Sigmoid colon (tissue), 7 donors: Measurements from ENCODE around the gene UBE2D3. TPM values are rescaled to one million over a fixed set of nuclear protein-coding genes. Genes with fewer than 3 reads are reported as not detected.
"Not testable (repeated sequence)": the region's sequence is repeated elsewhere in the genome, so short reads cannot be mapped to it uniquely, and the experiment has no call there.

Source experiments
- DNase-seq: peaks from one replicate; pipeline ENCODE4 v3.0.0-alpha.2; 2019
- H3K27ac ChIP-seq, 4 donors: fragments of 200-600 bp; sonication (generic); one replicate each; pipeline ENCODE4 v1.5.1; 2016 to 2019; ENCODE audit warnings: mild to moderate bottlenecking in 1 of 4
- H3K27me3 ChIP-seq, 3 donors: fragments of 200-600 bp; sonication (generic); one replicate each; pipeline ENCODE4 v1.5.1; 2019; ENCODE audit warnings: mild to moderate bottlenecking in 1 of 3
- H3K36me3 ChIP-seq, 4 donors: fragments of 200-600 bp; sonication (generic); one replicate each; pipeline ENCODE4 v1.5.1; 2016 to 2019
- H3K4me1 ChIP-seq, 4 donors: fragments of 200-600 bp; sonication (generic); one replicate each; pipeline ENCODE4 v1.5.1; 2017 to 2019
- H3K4me3 ChIP-seq, 4 donors: fragments of 200-600 bp; sonication (generic); one replicate each; pipeline ENCODE4 v1.5.1; 2017 to 2019; ENCODE audit warnings: mild to moderate bottlenecking in 2 of 4, moderate library complexity in 1 of 4
- H3K9me3 ChIP-seq, 4 donors: fragments of 200-600 bp in 3 of 4; sonication (generic) in 3 of 4; one replicate each; pipeline versions ENCODE4 v1.5.1 to v1.6.1; 2013 to 2019
- CTCF ChIP-seq, 4 experiments: fragments of 450-650 bp in 3 of 4; fragments of 200-600 bp in 1 of 4; IDR thresholded peaks; one replicate each; pipeline ENCODE4 v1.5.1; 2016 to 2019; ENCODE audit warnings: antibody characterized with exemption in 4 of 4, mild to moderate bottlenecking in 3 of 4, moderate library complexity in 2 of 4
- EP300 ChIP-seq, 4 donors: sonication (generic); formaldehyde crosslinking; IDR thresholded peaks; one replicate each; pipeline ENCODE4 v1.6.1; 2017; ENCODE audit warnings: antibody characterized with exemption in 4 of 4
- POLR2A ChIP-seq, 2 donors: fragments of 450-650 bp; IDR thresholded peaks; one replicate each; pipeline ENCODE4 v1.6.1; 2016; ENCODE audit warnings: antibody characterized with exemption in 2 of 2, mild to moderate bottlenecking in 2 of 2, moderate library complexity in 2 of 2
- POLR2AphosphoS5 ChIP-seq, 4 donors: sonication (generic); formaldehyde crosslinking; IDR thresholded peaks; one replicate each; pipeline ENCODE4 v1.6.1; 2017; ENCODE audit warnings: antibody characterized with exemption in 4 of 4
- WGBS, 2 donors: extraction: QIAGEN DNeasy Blood & Tissue Kit; methylation state at CpG; one replicate each; pipeline ENCODE4 v1.1.7; 2013; 5-methylcytosine and 5-hydroxymethylcytosine counted together
- intact Hi-C: fragments of 100-400 bp; cut with DNase I; formaldehyde crosslinking; loops from one replicate; pipeline ENCODE4 v1.15.1; 2023
- polyA plus RNA-seq, 3 donors: library from polyadenylated mRNA; stranded (reverse); fragments of 200-250 nt; gene quantifications; one replicate each; pipeline ENCODE4 v1.2.3, GENCODE V29; 2013
- total RNA-seq, 4 donors: library from RNA; depleted of rRNA; stranded (reverse); fragments of >200 nt; gene quantifications; one replicate each; pipeline ENCODE4 v1.1.0, GENCODE V29; 2016
- donor health status: healthy with polysubstance abuse.
- donor health status: Bipolar disorder and iron deficiency.
- donor health status: healthy.

Gene UBE2D3
- total and polyA plus RNA-seq, 7 donors: 206 to 404 (median 313) TPM

- H3K36me3 ChIP-seq: no peaks in the 10 kb centered on the region
- H3K27ac ChIP-seq: peak within 1 kb of the TSS; percentile 90 to 98 (median 94)
- peak; percentile 96 for DNase-seq
- peaks cover 0 to 24% (median 12%) of the 10 kb centered on the region in 4 donors for H3K4me1 ChIP-seq
- H3K9me3 ChIP-seq: no peaks in the 10 kb centered on the region
- H3K4me3 ChIP-seq: peak within 1 kb of the TSS; percentile 55 to 69 (median 67)
- no peaks in the 10 kb centered on the region for H3K27me3 ChIP-seq
- WGBS, 2 donors: 0% methylated on average over 71 of the region's 71 CpGs
- TF ChIP-seq CTCF (IDR thresholded peaks at IDR 0.05) (no peak), POLR2AphosphoS5 (IDR thresholded peaks at IDR 0.05) (peak; percentile 91 to 97 (median 94)), POLR2A (IDR thresholded peaks at IDR 0.05) (peak; percentile 80 to 88), EP300 (IDR thresholded peaks at IDR 0.05) (peak in 1 of 4 donors; percentile 41)
- intact Hi-C loops: loop anchor here (1.0 to 10.0 kb wide), 6 partner anchors 42 to 367 kb away; partner anchors contain the start of genes CENPE, MANBA, NFKB1 and SLC9B1
These were observed 41.6 kb upstream of the UBE2D3 start, which contains the start of gene CISD2 for GRCh38 chr4:102868781-102869568. Gene CISD2 (plus strand): TSS chr4:102868992. CDS start chr4:102869085, 93 bp downstream.

- Histone ChIP-seq H3K27me3 (no peaks in the 10 kb centered on the region), H3K9me3 (no peaks in the 10 kb centered on the region), H3K4me1 (peaks cover 0 to 24% (median 12%) of the 10 kb centered on the region in 4 donors), H3K36me3 (no peaks in the 10 kb centered on the region), H3K27ac (peak overlapping the region; percentile 90 to 98 (median 94)), H3K4me3 (peak overlapping the region; percentile 55 to 69 (median 67))
- peak; percentile 66 for DNase-seq
- TF ChIP-seq CTCF (IDR thresholded peaks at IDR 0.05) (no peak), POLR2AphosphoS5 (IDR thresholded peaks at IDR 0.05) (no peak), POLR2A (IDR thresholded peaks at IDR 0.05) (peak in 1 of 2 donors; percentile 40)
- intact Hi-C loops: loop anchor here (2.0 to 10.0 kb wide), 5 partner anchors 107 to 366 kb away; partner anchors contain the start of genes CENPE, MANBA, NFKB1 and SLC9B1
- 10 to 14% methylated on average over 23 of the region's 23 CpGs for WGBS, 2 donors
These were observed 40.9 kb upstream of the UBE2D3 start for GRCh38 chr4:102868153-102868780.

- H3K36me3 ChIP-seq: no peaks in the 10 kb centered on the region
- TF ChIP-seq POLR2A (IDR thresholded peaks at IDR 0.05): no peak
- no peak for TF ChIP-seq POLR2AphosphoS5 (IDR thresholded peaks at IDR 0.05)
- TF ChIP-seq EP300 (IDR thresholded peaks at IDR 0.05): no peak
- no peak for TF ChIP-seq CTCF (IDR thresholded peaks at IDR 0.05)
- no peaks in the 10 kb centered on the region for H3K9me3 ChIP-seq
- peaks cover 0 to 24% (median 12%) of the 10 kb centered on the region in 4 donors for H3K4me1 ChIP-seq
- no peak for DNase-seq
- no peaks in the 10 kb centered on the region for H3K27me3 ChIP-seq
- H3K27ac ChIP-seq: peak overlapping the region; percentile 90 to 98 (median 94)
- H3K4me3 ChIP-seq: peak overlapping the region; percentile 55 to 69 (median 67)
- 78 to 81% methylated on average over 12 of the region's 12 CpGs for WGBS, 2 donors
- intact Hi-C loops: loop anchor here (2.0 to 10.0 kb wide), 5 partner anchors 107 to 365 kb away; partner anchors contain the start of genes CENPE, MANBA, NFKB1 and SLC9B1
These were observed 40.2 kb upstream of the UBE2D3 start for GRCh38 chr4:102867278-102868152.

GRCh38 chr4:102865327-102865726, 38.0 kb upstream of the UBE2D3 start:
- H3K36me3 ChIP-seq, H3K27ac ChIP-seq, H3K27me3 ChIP-seq, H3K4me3 ChIP-seq, H3K9me3 ChIP-seq, DNase-seq: not testable (repeated sequence)
- intact Hi-C loops: loop anchor here (5.0 to 10.0 kb wide), 2 partner anchors 209 to 363 kb away; partner anchors contain the start of genes NFKB1 and SLC9B2
- WGBS, 2 donors: 96 to 97% methylated on average over 5 of the region's 5 CpGs
- H3K4me1 ChIP-seq: peaks cover 0 to 16% (median 12%) of the 10 kb centered on the region in 4 donors
